Measurements from ENCODE around the gene PALLD. TPM values are rescaled to one million over a fixed set of nuclear protein-coding genes. Genes with fewer than 3 reads are reported as not detected.

Gene PALLD
- total RNA-seq, 1 experiment from 2014 or later = 6.5 TPM

GRCh38 chr4:168499241-168499640 lies 2.4 kb downstream of the PALLD start:
- ChIA-PET POLR2A (no interaction called here), CTCF (no interaction called here)
- BruUV-seq (replicated peaks) = no TSS peak
- H3K4me3 ChIP-seq (ENCODE audit: low read depth in 2 of 2, low read length in 2 of 2) = no peak overlapping the region
- H3K27ac ChIP-seq (ENCODE audit: low read length) = no peak overlapping the region
- no peaks in the 10 kb centered on the region for H3K9me3 ChIP-seq (ENCODE audit: control insufficient read depth, insufficient read depth, low read depth, low read length)
- DNase-seq (ENCODE audit: low read depth, low spot score) (no peak), ATAC-seq (no peak)
- intact Hi-C loops (cut with micrococcal nuclease; ENCODE audit: unreplicated experiment) (no loop called here), in situ Hi-C loops (cut with HindIII; ENCODE audit: low pct_unique_long_range_greater_than_20kb, low sequenced_read_pairs) (no loop called here)
- TF ChIP-seq TCF7L2 (IDR thresholded peaks at IDR 0.05; ENCODE audit: low read depth, low read length) (no peak), POLR2AphosphoS5 (IDR thresholded peaks at IDR 0.05; ENCODE audit: low read depth, low read length) (no peak), REST (IDR thresholded peaks at IDR 0.05; ENCODE audit: insufficient read depth in 1 of 2, low read depth in 2 of 2, low read length in 1 of 2) (no peak), CTCF (IDR thresholded peaks at IDR 0.05) (no peak), SIN3A (IDR thresholded peaks at IDR 0.05; ENCODE audit: borderline replicate concordance, insufficient read depth, low read depth, low read length) (no peak)
- H3K27me3 ChIP-seq (ENCODE audit: control insufficient read depth, insufficient read depth, low read length) = no peaks in the 10 kb centered on the region
- H3K36me3 ChIP-seq (ENCODE audit: control insufficient read depth, insufficient read depth, low read length) = no peaks in the 10 kb centered on the region
- no peaks in the 10 kb centered on the region for H3K4me1 ChIP-seq (ENCODE audit: control insufficient read depth, insufficient read depth, low read length)

GRCh38 chr4:168501407-168501806 lies 4.6 kb downstream of the PALLD start:
- in situ Hi-C loops (cut with HindIII; ENCODE audit: low pct_unique_long_range_greater_than_20kb, low sequenced_read_pairs) = no loop called here
- H3K4me1 ChIP-seq (ENCODE audit: control insufficient read depth, insufficient read depth, low read length) = no peaks in the 10 kb centered on the region
- no peaks in the 10 kb centered on the region for H3K9me3 ChIP-seq (ENCODE audit: control insufficient read depth, insufficient read depth, low read depth, low read length)
- H3K4me3 ChIP-seq (ENCODE audit: low read depth in 2 of 2, low read length in 2 of 2) = no peak overlapping the region
- ATAC-seq = no peak
- ChIA-PET CTCF (no interaction called here), POLR2A (no interaction called here)
- no peak for DNase-seq (ENCODE audit: low read depth, low spot score)
- BruUV-seq (replicated peaks) = no TSS peak
- intact Hi-C loops (cut with micrococcal nuclease; ENCODE audit: unreplicated experiment) = no loop called here
- no peak for TF ChIP-seq TCF7L2 (IDR thresholded peaks at IDR 0.05; ENCODE audit: low read depth, low read length)
- TF ChIP-seq CTCF (IDR thresholded peaks at IDR 0.05) = no peak
- no peak for TF ChIP-seq REST (IDR thresholded peaks at IDR 0.05; ENCODE audit: insufficient read depth in 1 of 2, low read depth in 2 of 2, low read length in 1 of 2)
- TF ChIP-seq SIN3A (IDR thresholded peaks at IDR 0.05; ENCODE audit: borderline replicate concordance, insufficient read depth, low read depth, low read length) = no peak
- TF ChIP-seq POLR2AphosphoS5 (IDR thresholded peaks at IDR 0.05; ENCODE audit: low read depth, low read length) = no peak
- no peaks in the 10 kb centered on the region for H3K27me3 ChIP-seq (ENCODE audit: control insufficient read depth, insufficient read depth, low read length)
- no peaks in the 10 kb centered on the region for H3K36me3 ChIP-seq (ENCODE audit: control insufficient read depth, insufficient read depth, low read length)
- H3K27ac ChIP-seq (ENCODE audit: low read length) = no peak overlapping the region

Data from Panc1 (cell line).